WERI-Rb-1 (cell line): ENCODE results near the gene MYL12A.

Experiments
- DNase-seq: peaks from one replicate; pipeline ENCODE4 v3.0.0-alpha.2; 2020
- H3K27ac ChIP-seq: fragments of 250-450 bp; sonication (Bioruptor Pico); 2 replicates; pipeline ENCODE4 v1.5.1; 2020; ENCODE audit warnings: mild to moderate bottlenecking, moderate library complexity
- H3K27me3 ChIP-seq: fragments of 250-450 bp; sonication (Bioruptor Pico); 2 replicates; pipeline ENCODE4 v1.5.1; 2021; ENCODE audit warnings: mild to moderate bottlenecking, low read depth, moderate library complexity; ENCODE audit not compliant: insufficient read depth, severe bottlenecking
- H3K36me3 ChIP-seq: fragments of 250-450 bp; sonication (Bioruptor Pico); 2 replicates; pipeline ENCODE4 v1.5.1; 2020; ENCODE audit warnings: mild to moderate bottlenecking, moderate library complexity
- H3K4me3 ChIP-seq: 2 replicates; pipeline ENCODE4 v1.5.1; 2011; ENCODE audit warnings: low read depth, mild to moderate bottlenecking, control low read depth, low read length
- H3K9me3 ChIP-seq: fragments of 250-450 bp; sonication (Bioruptor Pico); 2 replicates; pipeline ENCODE4 v1.5.1; 2021; ENCODE audit warnings: mild to moderate bottlenecking, moderate library complexity; ENCODE audit not compliant: severe bottlenecking
- TF ChIP-seq, protein P1 (sequence below): IDR thresholded peaks from 2 replicates; pipeline ENCODE4 v1.5.1; 2011; ENCODE audit warnings: low read depth, mild to moderate bottlenecking, control low read depth, inconsistent platforms, low read length

MYL12A gene

DNA sequence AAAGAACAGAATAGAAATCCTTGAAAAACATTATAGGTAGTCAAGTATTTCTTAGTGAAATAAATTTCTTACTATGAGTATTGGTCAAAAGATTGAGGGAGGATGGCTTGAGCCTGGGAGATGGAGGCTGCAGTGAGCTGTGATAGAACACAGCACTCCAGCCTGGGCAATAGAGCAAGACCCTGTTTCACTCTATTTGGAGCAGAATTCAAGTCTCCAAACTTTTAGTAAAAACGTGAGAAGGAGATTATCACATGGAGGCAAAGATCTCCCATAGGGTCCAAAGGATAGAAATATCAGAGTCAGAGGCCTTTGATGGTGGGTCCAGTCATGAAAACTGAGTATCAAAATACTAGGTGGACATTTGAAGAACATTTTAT lies 2.4 kb upstream of the MYL12A start:
- Histone ChIP-seq H3K4me3 (no peak overlapping the region), H3K27me3 (no peaks in the 10 kb centered on the region), H3K36me3 (peaks cover 2% of the 10 kb centered on the region; the same call in 1 of the 2 replicates), H3K9me3 (peaks cover 5% of the 10 kb centered on the region), H3K27ac (no peak overlapping the region)
- TF ChIP-seq, protein P1, sequence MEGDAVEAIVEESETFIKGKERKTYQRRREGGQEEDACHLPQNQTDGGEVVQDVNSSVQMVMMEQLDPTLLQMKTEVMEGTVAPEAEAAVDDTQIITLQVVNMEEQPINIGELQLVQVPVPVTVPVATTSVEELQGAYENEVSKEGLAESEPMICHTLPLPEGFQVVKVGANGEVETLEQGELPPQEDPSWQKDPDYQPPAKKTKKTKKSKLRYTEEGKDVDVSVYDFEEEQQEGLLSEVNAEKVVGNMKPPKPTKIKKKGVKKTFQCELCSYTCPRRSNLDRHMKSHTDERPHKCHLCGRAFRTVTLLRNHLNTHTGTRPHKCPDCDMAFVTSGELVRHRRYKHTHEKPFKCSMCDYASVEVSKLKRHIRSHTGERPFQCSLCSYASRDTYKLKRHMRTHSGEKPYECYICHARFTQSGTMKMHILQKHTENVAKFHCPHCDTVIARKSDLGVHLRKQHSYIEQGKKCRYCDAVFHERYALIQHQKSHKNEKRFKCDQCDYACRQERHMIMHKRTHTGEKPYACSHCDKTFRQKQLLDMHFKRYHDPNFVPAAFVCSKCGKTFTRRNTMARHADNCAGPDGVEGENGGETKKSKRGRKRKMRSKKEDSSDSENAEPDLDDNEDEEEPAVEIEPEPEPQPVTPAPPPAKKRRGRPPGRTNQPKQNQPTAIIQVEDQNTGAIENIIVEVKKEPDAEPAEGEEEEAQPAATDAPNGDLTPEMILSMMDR = no peak
- DNase-seq = no peak

DNA sequence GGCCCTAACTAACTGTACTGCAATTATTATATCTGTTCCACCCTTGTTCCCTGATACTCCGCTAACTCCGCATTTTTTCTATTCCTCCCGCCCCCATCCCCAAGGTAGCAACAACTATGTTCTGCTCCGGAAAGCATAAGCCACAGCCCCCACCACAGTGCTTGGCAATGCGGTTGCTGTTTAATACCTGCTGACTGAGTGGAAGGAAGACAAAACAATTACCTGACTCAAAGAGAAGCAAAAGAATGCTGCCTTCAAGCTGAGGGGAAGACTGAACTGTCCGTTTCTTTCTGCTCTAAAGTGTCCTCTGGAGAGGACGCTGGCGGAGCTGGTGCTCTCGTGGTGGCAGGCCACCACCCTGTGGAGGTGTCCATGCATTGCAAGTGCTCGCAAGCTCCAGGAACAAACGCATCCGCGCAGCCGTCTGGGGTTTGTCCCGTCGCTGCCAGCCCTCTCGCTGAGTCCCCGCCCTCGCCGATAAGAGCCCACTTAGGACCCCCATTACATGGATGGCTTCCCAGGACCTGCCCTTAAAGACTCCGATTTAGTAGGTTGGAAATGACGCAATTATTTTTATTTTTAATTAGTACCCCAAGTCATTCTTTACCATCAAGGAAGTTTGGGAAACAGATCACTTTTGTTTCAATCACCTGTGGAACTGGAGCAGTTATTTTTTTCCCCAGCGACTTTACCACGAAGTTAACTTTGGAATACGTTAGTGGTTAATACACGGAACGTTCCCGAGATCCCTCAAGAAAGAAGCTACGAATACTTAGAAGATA lies 1.6 kb upstream of the MYL12A start:
- Histone ChIP-seq H3K36me3 (peaks cover 2% of the 10 kb centered on the region; the same call in 1 of the 2 replicates), H3K27ac (no peak overlapping the region), H3K9me3 (peaks cover 4% of the 10 kb centered on the region), H3K27me3 (no peaks in the 10 kb centered on the region), H3K4me3 (no peak overlapping the region)
- DNase-seq = peak; percentile 87
- TF ChIP-seq, protein P1 = peak; percentile 98

DNA sequence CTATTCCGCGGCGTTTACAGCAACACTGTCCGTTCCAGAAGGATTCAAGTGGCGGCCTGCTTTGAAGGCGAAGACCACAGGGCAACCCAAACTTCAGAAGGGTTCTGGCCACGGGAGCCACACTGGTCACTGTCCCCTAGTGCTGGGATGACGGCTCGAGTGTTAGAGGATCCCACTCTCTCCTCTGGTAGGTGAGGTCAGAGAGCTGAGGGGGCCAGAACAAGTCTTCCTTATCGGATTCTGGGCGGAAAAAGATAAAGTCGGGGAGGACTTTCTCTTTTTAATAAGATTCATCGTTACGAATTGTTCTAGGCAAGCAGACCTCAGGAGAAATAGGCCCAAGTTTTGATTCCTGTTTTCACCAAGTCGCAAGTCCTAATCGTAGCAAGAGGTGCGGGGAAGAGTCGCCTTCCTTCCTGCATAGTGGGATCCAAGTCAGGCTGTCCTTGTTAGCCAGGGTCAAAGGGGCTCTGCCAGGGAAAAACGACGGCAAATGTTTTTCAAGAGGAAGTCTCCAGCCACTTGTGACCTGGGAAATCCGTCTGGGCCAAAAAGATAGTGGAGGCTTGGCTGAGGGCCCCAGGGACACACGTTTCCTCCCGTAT lies 864 bp upstream of the MYL12A start:
- Histone ChIP-seq H3K27ac (no peak overlapping the region; the same call in 1 of the 2 replicates), H3K27me3 (no peaks in the 10 kb centered on the region), H3K9me3 (no peaks in the 10 kb centered on the region), H3K4me3 (no peak overlapping the region), H3K36me3 (peaks cover 2% of the 10 kb centered on the region; the same call in 1 of the 2 replicates)
- TF ChIP-seq, protein P1 = no peak
- no peak for DNase-seq

DNA sequence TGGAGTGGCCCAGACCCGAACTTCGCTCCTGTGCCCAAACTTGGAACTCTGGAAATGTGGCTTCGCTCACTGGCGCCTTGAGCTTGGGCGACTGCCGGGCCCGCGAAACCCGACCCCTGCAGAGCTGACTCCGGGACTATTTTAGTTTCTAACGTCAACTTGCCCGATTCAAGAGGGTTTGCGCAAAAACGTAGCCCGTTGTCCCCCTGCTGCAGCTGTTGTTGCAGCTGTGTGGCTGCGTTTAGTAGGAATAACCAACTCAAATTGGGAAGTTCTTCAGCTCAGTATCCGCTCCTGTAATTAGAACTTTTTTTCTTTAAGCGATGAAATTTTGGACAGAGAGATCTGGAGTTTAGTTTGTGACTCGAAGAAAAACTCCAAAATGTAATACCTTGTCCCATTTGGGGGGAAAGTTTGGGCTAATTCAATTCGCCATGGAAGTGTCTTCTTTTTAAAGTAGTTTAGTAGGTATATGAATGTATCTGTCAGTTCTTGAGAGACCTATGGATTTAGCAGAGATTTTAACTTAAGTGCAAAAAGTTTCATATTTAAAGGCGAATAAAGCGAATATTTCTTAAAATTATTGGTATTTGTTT lies 559 bp downstream of the MYL12A start:
- Histone ChIP-seq H3K9me3 (no peaks in the 10 kb centered on the region), H3K36me3 (peaks cover 3% of the 10 kb centered on the region), H3K27me3 (no peaks in the 10 kb centered on the region), H3K27ac (peak overlapping the region; percentile 88), H3K4me3 (peak overlapping the region; percentile 91)
- TF ChIP-seq, protein P1 = no peak
- DNase-seq = no peak

DNA sequence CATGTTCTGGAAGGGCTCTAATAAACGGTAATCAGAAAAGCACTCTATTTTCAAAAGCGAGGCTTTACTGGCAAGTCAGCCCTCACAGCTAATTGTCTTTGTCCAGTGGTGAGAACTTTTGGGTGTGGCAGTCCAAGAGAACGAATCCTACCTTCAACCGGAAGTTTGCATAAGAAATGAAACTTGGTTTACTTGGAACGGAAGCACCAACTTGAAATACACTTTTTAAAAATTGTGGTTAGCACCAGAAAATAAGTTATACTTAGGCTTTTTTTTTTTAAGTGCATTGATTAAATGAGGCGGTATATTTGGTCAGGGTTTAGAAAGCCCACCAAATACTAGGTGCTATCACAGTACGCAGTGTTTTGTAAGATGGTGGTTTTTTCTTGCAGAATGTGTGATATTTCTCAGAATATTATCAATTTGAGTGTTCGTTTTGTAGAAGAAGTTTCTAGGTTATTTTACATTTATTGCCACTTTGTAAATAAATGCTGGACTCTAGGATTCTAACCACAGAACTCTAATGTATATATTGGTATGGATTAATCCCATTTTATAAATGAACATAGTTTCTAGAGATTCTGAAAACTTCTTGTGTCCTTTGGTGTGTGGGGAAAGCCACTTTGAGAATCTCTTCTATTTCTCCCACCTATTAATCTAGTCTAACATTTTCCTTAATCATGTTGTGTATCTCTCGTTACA lies 1.2 kb downstream of the MYL12A start:
- TF ChIP-seq, protein P1 = no peak
- peak overlapping the region; percentile 91; the same call in 1 of the 2 replicates for H3K4me3 ChIP-seq
- no peak for DNase-seq
- no peaks in the 10 kb centered on the region for H3K9me3 ChIP-seq
- H3K27me3 ChIP-seq = no peaks in the 10 kb centered on the region
- H3K36me3 ChIP-seq = peaks cover 10% of the 10 kb centered on the region
- H3K27ac ChIP-seq = no peak overlapping the region
